Mesodermal cell (in vitro differentiated cells): ENCODE results near the gene DHX35.

Experiments
- H3K27ac ChIP-seq: 2 replicates; pipeline ENCODE4 v1.7.0; 2013; ENCODE audit warnings: mild to moderate bottlenecking, low read depth, low read length, moderate library complexity; ENCODE audit not compliant: severe bottlenecking
- H3K36me3 ChIP-seq: 2 replicates; pipeline ENCODE4 v1.7.1; 2013; ENCODE audit warnings: mild to moderate bottlenecking, low read length, moderate library complexity; ENCODE audit not compliant: control insufficient read depth, insufficient read depth
- H3K4me1 ChIP-seq: one replicate; pipeline ENCODE4 v1.7.1; 2013; ENCODE audit warnings: mild to moderate bottlenecking, low read length; ENCODE audit not compliant: insufficient read depth, control insufficient read depth, poor library complexity, severe bottlenecking
- H3K4me3 ChIP-seq: 2 replicates; pipeline ENCODE4 v1.7.0; 2013; ENCODE audit warnings: low read length, control low read depth, mild to moderate bottlenecking; ENCODE audit not compliant: insufficient read depth, poor library complexity, severe bottlenecking; ENCODE audit errors: extremely low read depth
- H3K9me3 ChIP-seq: 2 replicates; pipeline ENCODE4 v1.7.1; 2013; ENCODE audit warnings: mild to moderate bottlenecking, low read length, moderate library complexity; ENCODE audit not compliant: control insufficient read depth
- WGBS, 2 experiments: methylation state at CpG; one replicate each; pipeline ENCODE4 v1.1.5; 2013; ENCODE audit warnings: missing lambda C conversion rate in 2 of 2; ENCODE audit not compliant: insufficient coverage in 2 of 2; 5-methylcytosine and 5-hydroxymethylcytosine counted together

DHX35 gene

DNA sequence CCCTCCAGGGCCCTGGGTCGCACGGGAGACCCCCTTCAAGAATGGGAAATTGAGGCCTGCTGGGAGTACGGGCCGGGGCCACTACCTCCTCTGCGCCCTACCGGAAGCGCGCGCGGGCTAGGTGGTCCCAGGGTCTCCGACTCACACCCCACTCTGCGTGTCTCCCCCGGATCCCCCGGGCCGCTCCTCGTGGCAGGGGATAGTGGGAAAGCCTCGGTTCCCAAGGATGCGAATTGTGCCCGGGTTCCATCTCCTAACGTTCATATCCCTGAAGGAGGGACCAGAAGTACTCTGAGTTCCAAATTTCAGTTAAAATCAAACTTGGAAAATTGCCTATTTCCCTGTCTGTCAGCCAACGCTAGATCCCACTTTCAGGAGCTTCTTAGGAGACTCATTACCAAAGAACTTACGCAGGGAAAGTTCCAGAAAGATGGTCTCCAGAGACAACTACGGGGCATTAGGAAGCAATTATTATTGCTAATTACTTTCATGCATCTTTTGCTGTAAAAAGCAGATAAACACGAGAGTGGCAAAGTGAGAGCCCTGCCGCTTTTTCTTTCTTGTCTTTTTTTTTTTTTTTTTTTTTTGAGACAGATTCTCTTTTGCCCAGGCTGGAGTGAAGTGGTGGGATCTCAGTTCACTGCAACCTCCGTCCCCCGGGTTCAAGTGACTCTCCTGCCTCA, 35.1 kb upstream of the DHX35 start:
- H3K36me3 ChIP-seq: peaks cover 12% of the 10 kb centered on the region
- peak overlapping the region; percentile 23 for H3K27ac ChIP-seq
- H3K9me3 ChIP-seq: no peaks in the 10 kb centered on the region
- 0 to 2% methylated on average over 16 to 21 of the region's 27 CpGs for WGBS, 2 experiments
- H3K4me3 ChIP-seq: peak overlapping the region; percentile 85
- no peaks in the 10 kb centered on the region for H3K4me1 ChIP-seq

DNA sequence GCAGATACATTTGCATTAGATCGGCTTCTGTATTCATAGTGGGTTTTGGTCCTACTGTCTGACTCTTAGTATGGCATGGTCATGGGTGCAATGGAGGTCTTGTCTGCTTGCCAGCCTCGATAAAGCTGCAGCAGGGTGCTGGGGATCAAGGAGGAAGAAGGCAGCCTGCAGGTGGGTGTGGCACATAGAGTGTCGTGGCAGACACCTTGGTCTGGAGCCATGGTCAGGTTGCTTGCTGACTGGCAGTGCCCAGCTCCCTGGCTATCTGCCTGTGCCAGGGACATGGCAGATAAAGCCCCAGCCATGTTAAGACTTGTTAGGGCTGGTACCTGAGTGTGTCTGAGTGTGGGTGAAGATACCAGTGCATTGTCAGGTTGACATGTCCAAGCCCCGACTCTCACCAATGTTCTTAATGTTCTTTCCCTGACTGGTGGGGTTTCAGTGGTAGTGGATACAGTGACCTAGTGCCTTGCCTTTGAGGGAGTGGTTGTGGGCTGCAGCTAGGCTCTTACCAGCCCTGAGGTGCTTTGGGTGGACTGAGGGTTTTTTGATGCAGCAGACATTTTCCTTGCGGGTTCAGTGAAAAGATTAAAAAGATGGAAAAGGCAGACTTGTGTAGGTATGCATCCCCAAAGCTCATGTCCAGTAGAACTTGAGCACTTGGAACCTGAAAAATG, 34.1 kb upstream of the DHX35 start:
- H3K36me3 ChIP-seq: peaks cover 12% of the 10 kb centered on the region
- peak overlapping the region; percentile 85 for H3K4me3 ChIP-seq
- H3K27ac ChIP-seq: no peak overlapping the region
- no peaks in the 10 kb centered on the region for H3K9me3 ChIP-seq
- WGBS, 2 experiments: 84 to 93% methylated on average over 4 to 5 of the region's 5 CpGs
- H3K4me1 ChIP-seq: peaks cover 4% of the 10 kb centered on the region

DNA sequence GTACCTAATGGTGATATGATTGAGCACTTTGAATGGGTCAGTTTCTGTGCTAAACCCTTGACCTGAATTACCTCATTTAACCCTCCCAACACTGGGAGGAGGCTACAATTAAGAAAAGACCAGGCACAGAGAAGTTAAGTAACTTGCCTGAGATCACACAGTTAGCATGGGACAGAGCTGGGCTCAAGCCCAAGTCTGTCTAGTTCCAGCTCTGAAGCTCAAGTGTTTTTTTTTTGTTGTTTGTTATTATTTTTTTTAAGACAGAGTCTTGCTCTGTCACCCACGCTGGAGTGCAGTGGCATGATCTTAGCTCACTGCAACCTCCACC, 31.9 kb upstream of the DHX35 start:
- WGBS, 2 experiments: 100% methylated on average over 1 of the region's 1 CpG
- no peak overlapping the region for H3K4me3 ChIP-seq
- H3K27ac ChIP-seq: no peak overlapping the region
- H3K9me3 ChIP-seq: no peaks in the 10 kb centered on the region
- peaks cover 4% of the 10 kb centered on the region for H3K4me1 ChIP-seq
- H3K36me3 ChIP-seq: peaks cover 12% of the 10 kb centered on the region

DNA sequence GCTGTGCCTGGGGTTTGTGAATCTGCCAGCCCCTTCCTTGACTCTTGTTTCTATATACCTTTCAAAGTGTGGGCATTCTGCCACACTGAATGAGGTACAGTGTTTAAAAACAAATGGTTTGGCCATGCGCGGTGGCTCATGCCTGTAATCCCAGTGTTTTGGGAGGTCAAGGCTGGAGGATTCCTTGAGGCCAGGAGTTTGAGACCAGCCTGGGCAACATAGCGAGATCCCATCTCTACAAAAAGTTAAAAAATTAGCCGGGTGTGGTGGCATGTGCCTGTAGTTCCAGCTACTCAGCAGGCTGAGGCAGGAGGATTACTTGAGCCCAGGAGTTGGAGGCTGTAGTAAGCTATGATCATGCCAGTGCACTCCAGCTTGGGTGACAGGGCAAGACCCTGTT, 30.2 kb upstream of the DHX35 start:
- Histone ChIP-seq H3K27ac (no peak overlapping the region), H3K36me3 (peaks cover 12% of the 10 kb centered on the region), H3K4me1 (peaks cover 4% of the 10 kb centered on the region), H3K4me3 (no peak overlapping the region), H3K9me3 (no peaks in the 10 kb centered on the region)
- WGBS, 2 experiments: 95 to 100% methylated on average over 2 to 4 of the region's 4 CpGs

DNA sequence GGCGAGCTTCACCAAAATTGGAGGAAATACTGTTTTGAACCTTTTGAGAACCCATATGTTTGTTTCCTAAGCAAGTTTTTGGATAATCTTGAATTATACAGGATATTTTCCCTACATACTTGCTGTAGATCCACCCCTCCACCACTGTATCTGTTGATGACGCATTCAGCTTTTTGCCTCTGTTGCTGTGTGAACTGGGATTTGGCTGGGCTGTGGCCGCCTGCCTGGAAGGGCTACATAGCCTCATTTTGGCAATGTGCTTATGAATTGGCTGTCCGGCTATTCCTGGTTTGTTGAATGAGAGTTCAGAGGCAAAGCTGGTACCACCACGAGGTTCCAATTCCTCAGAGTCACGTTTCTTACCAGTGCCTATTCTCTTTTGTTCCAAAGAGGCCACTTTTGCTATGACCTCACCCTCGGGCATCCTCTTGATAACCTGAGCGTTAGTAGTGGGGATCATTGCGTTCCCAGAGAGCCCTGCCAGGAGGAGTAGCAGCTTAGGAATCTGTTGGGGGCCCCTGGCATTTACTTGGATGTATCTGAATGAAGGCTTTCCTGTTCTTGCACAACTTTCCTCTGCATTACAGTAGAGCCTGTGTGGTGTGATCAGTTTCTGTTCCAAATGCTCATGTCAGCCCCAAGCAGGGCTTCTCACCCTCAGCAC, 29.6 kb upstream of the DHX35 start:
- Histone ChIP-seq H3K27ac (no peak overlapping the region), H3K4me3 (no peak overlapping the region), H3K9me3 (no peaks in the 10 kb centered on the region), H3K4me1 (peaks cover 4% of the 10 kb centered on the region), H3K36me3 (peaks cover 12% of the 10 kb centered on the region)
- 94 to 95% methylated on average over 8 to 9 of the region's 9 CpGs for WGBS, 2 experiments

DNA sequence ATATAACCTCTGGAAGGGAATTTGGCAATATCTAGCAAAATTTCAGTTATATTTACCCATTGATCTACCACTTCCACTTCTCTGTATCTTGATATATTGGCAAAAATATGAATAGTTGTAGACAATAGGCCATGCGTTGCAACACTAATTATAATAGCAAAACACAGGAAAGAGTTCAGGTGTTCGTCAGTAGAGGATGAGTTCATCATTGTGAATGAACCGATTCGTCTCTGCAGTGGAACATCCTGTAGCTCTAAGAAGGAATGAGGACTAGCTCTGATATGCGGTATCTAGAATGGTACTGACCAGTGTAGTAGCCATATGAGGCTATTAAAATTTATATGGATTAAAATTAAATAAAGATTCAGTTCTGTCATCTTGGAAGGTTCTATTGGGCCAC, 27.6 kb upstream of the DHX35 start:
- 87 to 98% methylated on average over 4 of the region's 5 CpGs for WGBS, 2 experiments
- no peak overlapping the region for H3K27ac ChIP-seq
- peaks cover 4% of the 10 kb centered on the region for H3K4me1 ChIP-seq
- no peak overlapping the region for H3K4me3 ChIP-seq
- peaks cover 21% of the 10 kb centered on the region for H3K36me3 ChIP-seq
- H3K9me3 ChIP-seq: no peaks in the 10 kb centered on the region

DNA sequence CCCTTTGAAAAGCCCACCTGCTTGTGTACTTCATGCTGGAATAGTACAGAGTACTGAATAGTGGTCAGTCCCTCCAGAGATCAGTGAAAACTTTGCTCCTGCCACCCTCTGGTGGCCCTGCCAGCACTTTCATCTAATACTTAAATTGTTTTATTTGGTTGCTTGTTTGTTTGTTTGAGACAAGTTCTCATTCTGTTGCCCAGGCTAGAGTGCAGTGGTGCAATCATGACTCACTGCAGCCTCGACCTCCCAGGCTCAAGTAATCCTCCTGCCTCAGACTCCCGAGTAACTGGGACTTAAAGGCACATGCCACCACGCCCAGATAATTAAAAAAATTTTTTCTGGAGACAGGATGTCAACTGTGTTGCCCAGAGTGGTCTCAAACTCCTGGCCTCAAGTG, 26.9 kb upstream of the DHX35 start:
- 90 to 100% methylated on average over 2 to 3 of the region's 3 CpGs for WGBS, 2 experiments
- H3K4me3 ChIP-seq: no peak overlapping the region
- no peak overlapping the region for H3K27ac ChIP-seq
- peaks cover 21% of the 10 kb centered on the region for H3K36me3 ChIP-seq
- no peaks in the 10 kb centered on the region for H3K9me3 ChIP-seq
- peaks cover 4% of the 10 kb centered on the region for H3K4me1 ChIP-seq

DNA sequence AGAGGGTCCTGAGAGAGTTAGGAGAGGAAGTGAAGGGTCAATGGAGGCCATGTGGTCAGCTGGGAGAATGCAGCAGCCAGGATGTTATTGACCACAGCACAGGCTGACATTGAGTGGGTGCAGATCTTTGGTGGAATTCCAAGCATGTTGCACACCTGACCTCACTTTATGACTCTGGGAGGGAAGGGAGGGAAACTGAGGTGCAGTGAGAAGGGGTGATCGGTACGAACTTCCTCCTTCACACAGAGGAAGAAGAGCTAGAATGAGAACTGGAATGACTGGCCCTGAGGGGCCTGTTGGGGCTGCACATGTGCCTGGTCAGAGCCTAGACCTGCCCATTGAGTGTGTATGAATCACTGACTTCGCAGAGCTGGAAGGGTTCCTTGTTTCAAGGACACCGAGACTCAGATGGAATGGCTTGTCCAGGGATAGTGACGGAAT, 26.2 kb upstream of the DHX35 start:
- Histone ChIP-seq H3K27ac (no peak overlapping the region), H3K36me3 (peaks cover 27% of the 10 kb centered on the region), H3K4me3 (no peak overlapping the region), H3K4me1 (peaks cover 4% of the 10 kb centered on the region), H3K9me3 (no peaks in the 10 kb centered on the region)
- WGBS, 2 experiments: 94 to 96% methylated on average over 3 to 5 of the region's 5 CpGs

DNA sequence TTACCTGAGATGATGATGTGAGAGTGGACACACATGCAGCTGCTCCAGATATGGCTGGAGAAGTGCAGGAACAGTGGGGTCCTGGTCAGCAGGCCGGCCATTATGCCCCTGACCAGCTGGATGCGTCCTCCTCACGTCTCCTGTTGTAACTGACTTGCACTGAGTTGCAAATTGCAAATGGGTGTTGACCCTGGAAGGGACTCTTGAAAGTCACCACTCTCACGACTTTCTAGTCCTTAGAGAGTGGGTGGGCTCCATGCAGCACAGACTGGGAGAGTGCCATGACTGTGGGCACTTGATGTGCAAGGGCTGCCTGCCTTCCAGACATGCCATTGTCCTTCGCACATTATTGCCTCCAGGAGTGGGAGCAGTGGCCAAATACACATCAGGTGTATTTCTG, 25.1 kb upstream of the DHX35 start:
- H3K27ac ChIP-seq: no peak overlapping the region
- WGBS, 2 experiments: 96 to 98% methylated on average over 5 of the region's 5 CpGs
- no peaks in the 10 kb centered on the region for H3K9me3 ChIP-seq
- H3K4me1 ChIP-seq: peaks cover 4% of the 10 kb centered on the region
- H3K4me3 ChIP-seq: no peak overlapping the region
- peaks cover 37% of the 10 kb centered on the region for H3K36me3 ChIP-seq

DNA sequence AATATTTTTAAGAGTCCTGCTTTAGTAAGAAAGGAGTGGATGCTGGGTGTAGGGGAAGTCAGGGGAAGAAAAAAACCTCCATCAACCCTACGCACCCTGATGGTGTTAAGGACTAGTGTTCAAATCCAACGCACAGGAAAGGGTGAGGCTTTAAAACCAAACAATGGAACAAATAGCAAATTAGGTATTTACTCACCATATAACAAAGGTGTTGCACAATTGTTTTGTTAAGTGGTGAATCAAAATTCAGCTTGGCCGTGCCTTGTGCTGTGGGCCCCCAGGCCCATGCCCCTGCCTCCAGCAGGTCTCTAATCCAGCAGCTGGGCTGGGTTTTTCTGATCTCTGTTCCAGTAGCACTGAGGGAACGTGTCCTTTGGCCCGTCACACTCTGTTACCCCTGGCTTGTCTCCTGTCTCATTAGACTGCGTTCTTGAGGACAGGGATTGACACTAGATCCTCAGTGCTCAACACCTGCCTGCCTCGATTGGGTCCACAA, 24.1 kb upstream of the DHX35 start:
- Histone ChIP-seq H3K4me3 (no peak overlapping the region), H3K9me3 (no peaks in the 10 kb centered on the region), H3K36me3 (peaks cover 47% of the 10 kb centered on the region), H3K27ac (no peak overlapping the region), H3K4me1 (peaks cover under 1% of the 10 kb centered on the region)
- WGBS, 2 experiments: 96 to 100% methylated on average over 3 to 5 of the region's 7 CpGs

DNA sequence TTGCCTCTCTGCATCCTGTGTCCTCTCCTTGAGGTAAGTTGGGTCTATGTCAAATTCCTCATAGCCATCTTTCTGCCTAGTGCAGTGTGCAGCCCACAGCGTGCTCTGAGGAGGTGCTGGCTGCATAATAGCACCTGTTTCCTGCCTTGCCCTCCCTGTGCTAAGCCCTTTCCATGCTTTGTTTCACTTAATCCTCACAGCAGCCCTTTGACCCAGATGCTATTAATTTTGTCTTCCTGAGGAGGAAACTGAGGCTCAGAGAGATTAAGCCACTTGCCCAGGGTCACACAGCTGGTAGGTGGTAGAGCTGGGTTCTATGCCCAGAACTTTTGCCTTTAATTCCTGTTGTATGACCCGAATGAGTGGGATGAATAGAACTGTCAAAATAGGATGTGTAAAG, 22.5 kb upstream of the DHX35 start:
- 100% methylated on average over 1 to 2 of the region's 2 CpGs for WGBS, 2 experiments
- H3K27ac ChIP-seq: no peak overlapping the region
- peaks cover 58% of the 10 kb centered on the region for H3K36me3 ChIP-seq

More for the DNA sequence above, 22.5 kb upstream of the DHX35 start:
- Histone ChIP-seq H3K4me3 (no peak overlapping the region), H3K9me3 (no peaks in the 10 kb centered on the region), H3K4me1 (no peaks in the 10 kb centered on the region)
